Hair follicle dermal papilla cell (primary cell): ENCODE results near the gene CSNK1G3. TPM values are rescaled to one million over a fixed set of nuclear protein-coding genes. Genes with fewer than 3 reads are reported as not detected.

Source experiments
- total RNA-seq: library from RNA; depleted of rRNA; stranded (reverse); fragments of >200 nt; gene quantifications from 2 replicates; pipeline ENCODE4 v1.2.3, GENCODE V29; 2012

The CSNK1G3 gene
- 65.9 and 69.6 TPM in 2 replicates for total RNA-seq

GRCh38 chr5:123511648-123512605, at the start of gene CSNK1G3:
Gene CSNK1G3, plus strand, starts transcription at chr5:123512177. Its CDS starts 33,487 bp downstream, at chr5:123545664.

Other genes starting within 250 kb of the CSNK1G3 start
- gene CEP120, start 88.8 kb upstream of the CSNK1G3 start, total RNA-seq = 18.7 and 19.8 TPM in 2 replicates